ENCODE measurements around the gene GTPBP6.

GTPBP6 gene

DNA sequence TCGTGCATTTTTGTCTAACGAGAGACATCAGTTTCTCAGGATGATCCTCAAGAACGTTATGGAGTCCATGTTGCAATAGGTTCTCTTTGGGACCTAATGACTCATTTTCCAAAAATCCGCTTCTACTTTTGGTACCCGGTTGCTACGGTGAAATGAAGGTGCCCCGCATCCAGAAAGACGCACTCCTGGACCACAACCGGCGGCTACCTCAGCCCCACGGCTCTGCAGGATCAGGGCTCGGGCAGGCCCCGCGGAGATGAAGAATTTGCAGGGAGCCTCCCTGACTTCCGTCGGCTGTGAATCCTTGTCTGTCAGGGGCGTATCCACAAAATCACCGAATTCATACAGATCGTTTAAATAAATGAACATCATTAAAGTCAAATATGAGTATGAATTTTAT lies 15.6 kb downstream of the GTPBP6 start:
- no peak overlapping the region for H3K4me3 ChIP-seq (ENCODE audit: low read length)
- no peak for DNase-seq (ENCODE audit: low read depth)

DNA sequence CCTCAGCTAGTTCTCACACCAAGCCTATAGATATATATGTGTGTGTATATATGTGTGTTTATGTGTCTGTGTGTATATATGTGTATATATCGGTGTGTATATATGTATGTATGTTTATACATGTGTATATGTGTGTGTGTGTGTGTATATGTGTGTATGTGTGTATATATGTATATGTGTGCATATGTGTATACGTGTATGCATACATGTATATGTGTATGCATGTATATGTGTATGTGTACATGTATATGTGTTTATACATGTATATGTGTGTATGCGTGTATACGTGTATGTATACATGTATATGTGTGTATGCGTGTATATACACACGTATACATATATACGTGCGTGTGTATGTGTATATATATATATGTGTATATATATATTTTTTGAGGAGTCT lies 18.3 kb downstream of the GTPBP6 start:
- TF ChIP-seq, protein P1, sequence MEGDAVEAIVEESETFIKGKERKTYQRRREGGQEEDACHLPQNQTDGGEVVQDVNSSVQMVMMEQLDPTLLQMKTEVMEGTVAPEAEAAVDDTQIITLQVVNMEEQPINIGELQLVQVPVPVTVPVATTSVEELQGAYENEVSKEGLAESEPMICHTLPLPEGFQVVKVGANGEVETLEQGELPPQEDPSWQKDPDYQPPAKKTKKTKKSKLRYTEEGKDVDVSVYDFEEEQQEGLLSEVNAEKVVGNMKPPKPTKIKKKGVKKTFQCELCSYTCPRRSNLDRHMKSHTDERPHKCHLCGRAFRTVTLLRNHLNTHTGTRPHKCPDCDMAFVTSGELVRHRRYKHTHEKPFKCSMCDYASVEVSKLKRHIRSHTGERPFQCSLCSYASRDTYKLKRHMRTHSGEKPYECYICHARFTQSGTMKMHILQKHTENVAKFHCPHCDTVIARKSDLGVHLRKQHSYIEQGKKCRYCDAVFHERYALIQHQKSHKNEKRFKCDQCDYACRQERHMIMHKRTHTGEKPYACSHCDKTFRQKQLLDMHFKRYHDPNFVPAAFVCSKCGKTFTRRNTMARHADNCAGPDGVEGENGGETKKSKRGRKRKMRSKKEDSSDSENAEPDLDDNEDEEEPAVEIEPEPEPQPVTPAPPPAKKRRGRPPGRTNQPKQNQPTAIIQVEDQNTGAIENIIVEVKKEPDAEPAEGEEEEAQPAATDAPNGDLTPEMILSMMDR (conservative IDR thresholded peaks at IDR 0.05; ENCODE audit: low read depth, low read length), result no peak
- no peak overlapping the region for H3K4me3 ChIP-seq (ENCODE audit: low read length)
- DNase-seq (ENCODE audit: low read depth), result no peak

More for the DNA sequence above, 15.6 kb downstream of the GTPBP6 start:
- TF ChIP-seq, protein P1 (conservative IDR thresholded peaks at IDR 0.05; ENCODE audit: low read depth, low read length), result no peak

DNA sequence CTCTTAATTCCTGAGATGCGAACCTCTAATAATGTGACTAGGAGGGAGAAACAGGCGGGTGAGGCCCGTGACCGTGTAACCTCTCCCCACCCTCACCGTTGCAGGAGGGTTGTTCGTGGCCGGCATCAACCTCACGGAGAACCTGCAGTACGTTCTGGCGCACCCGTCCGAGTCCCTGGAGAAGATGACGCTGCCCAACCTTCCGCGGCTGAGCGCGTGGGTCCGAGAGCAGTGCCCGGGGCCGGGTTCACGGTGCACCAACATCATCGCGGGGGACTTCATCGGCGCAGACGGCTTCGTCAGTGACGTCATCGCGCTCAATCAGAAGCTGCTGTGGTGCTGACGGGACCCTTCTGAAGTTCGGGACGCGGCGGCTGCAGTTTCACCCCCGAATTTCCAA lies 19.6 kb downstream of the GTPBP6 start:
- TF ChIP-seq, protein P1 (conservative IDR thresholded peaks at IDR 0.05; ENCODE audit: low read depth, low read length), result no peak
- H3K4me3 ChIP-seq (ENCODE audit: low read length), result no peak overlapping the region
- no peak for DNase-seq (ENCODE audit: low read depth)

DNA sequence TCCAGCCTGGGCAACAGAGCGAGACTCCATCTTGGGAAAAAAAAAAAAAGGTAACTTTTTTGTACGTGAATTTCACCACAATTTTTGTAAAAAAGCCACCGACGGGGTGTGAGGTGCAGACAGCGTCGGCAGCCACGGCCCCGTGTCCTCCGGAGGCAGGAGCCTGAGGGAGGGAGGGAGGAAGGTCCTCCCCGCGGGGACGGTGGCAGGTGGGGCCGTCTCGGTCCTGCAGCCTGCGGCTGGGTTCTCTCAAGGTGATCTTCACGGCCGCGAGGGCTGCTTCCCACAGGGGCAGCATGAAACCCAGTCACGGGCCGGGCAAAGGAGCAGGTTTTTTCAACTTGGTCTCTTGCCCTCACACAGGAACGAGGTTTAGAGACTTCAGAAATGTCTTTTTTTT lies 23.5 kb downstream of the GTPBP6 start:
- no peak overlapping the region for H3K4me3 ChIP-seq (ENCODE audit: low read length)
- TF ChIP-seq, protein P1 (conservative IDR thresholded peaks at IDR 0.05; ENCODE audit: low read depth, low read length), result no peak
- DNase-seq (ENCODE audit: low read depth), result no peak

DNA sequence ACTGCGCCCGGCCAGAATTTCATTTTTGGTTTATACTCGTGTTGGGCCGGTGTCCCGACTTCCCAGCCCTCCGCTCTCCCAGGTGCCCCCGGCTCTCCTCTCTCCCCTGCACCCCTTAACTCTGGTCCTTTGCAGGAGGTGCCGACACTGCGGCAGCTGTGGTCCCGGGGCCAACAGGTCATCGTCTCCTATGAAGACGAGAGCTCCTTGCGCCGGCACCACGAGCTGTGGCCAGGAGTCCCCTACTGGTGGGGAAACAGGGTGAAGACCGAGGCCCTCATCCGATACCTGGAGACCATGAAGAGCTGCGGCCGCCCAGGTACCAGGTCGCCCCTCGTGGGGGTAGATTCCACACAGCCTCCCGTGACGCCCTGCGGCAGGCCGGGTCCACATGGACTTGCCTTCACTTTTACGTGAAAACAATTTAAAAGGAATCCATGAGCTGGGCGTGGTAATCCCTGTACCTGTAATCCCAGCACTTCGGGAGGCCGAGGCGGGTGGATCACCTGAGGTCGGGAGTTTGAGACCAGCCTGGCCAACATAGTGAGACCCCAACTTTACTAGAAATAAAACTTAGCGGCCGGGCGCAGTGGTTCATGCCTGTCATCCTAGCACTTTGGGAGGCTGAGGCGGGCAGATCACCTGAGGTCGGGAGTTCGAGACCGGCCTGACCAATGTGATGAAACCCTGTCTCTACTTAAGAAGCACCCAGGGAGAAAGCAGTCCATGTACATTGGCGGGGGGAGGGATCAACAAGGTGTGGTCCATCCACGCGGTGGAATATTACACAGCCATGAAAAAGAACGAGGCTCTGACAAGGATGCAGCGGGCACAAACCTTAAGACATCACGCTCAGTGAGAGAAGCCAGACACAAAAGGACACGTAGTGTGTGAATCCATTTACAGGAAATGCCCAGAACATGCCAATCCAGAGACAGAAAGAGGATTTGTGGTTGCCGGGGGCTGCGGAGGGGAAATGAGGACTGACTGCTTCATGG lies 25.4 kb downstream of the GTPBP6 start:
- TF ChIP-seq, protein P1 (conservative IDR thresholded peaks at IDR 0.05; ENCODE audit: low read depth, low read length), result no peak
- no peak for DNase-seq (ENCODE audit: low read depth)
- H3K4me3 ChIP-seq (ENCODE audit: low read length), result no peak overlapping the region

DNA sequence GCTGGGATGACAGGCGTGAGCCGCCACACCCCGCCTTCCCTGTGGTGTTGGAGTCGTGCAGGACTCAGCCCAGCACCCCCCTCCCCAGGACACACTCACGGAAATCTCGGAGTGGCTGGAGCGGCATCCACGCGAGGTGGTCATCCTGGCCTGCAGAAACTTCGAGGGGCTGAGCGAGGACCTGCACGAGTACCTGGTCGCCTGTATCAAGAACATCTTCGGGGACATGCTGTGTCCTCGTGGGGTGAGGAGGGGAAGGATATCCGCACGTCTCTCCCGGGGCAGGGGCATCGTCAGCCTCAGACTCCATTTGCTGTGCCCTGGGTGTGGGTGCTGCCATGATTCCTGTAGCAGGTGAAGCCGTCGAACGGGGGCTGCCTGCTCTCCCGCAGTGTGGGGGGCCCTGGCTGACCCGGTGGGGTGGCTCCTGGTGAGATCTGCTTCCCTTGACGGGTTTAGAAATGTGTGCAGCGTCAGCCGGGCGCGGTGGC lies 27.1 kb downstream of the GTPBP6 start:
- no peak for DNase-seq (ENCODE audit: low read depth)
- TF ChIP-seq, protein P1 (conservative IDR thresholded peaks at IDR 0.05; ENCODE audit: low read depth, low read length), result no peak
- H3K4me3 ChIP-seq (ENCODE audit: low read length), result no peak overlapping the region

All from retinal pigment epithelial cell (primary cell).